ENCODE results near the gene NSMCE4A.
"Not testable (repeated sequence)": the region's sequence is repeated elsewhere in the genome, so short reads cannot be mapped to it uniquely, and the experiment has no call there.

Gene NSMCE4A

GRCh38 chr10:121988361-121989324 lies 13.6 kb upstream of the NSMCE4A start, which contains the start of gene TACC2:
TSS of gene TACC2 (plus strand) at chr10:121989163. CDS start at chr10:122021982, 32,819 bp downstream.
- DNase-seq: no peak

GRCh38 chr10:121984463-121984862 lies 9.4 kb upstream of the NSMCE4A start:
- DNase-seq: no peak

GRCh38 chr10:121983852-121984251 lies 8.8 kb upstream of the NSMCE4A start:
- no peak for DNase-seq

GRCh38 chr10:121981346-121981745 lies 6.3 kb upstream of the NSMCE4A start:
- DNase-seq: no peak

- DNase-seq: no peak
Observed at GRCh38 chr10:121978511-121978910, 3.5 kb upstream of the NSMCE4A start.

GRCh38 chr10:121976607-121977006 lies 1.6 kb upstream of the NSMCE4A start:
- DNase-seq: no peak

GRCh38 chr10:121975295-121976086 lies 474 bp upstream of the NSMCE4A start:
- DNase-seq: peak; percentile 35

GRCh38 chr10:121974019-121974534 lies 940 bp downstream of the NSMCE4A start:
- DNase-seq: no peak

GRCh38 chr10:121969086-121969485 lies 5.9 kb downstream of the NSMCE4A start:
- DNase-seq: not testable (repeated sequence)

- DNase-seq: no peak
Observed at GRCh38 chr10:121965996-121966395, 9.0 kb downstream of the NSMCE4A start.

GRCh38 chr10:121961456-121961855 lies 13.6 kb downstream of the NSMCE4A start:
- DNase-seq: no peak

- DNase-seq: no peak
Observed at GRCh38 chr10:121959671-121960070, 15.3 kb downstream of the NSMCE4A start.

GRCh38 chr10:121956111-121957061 lies 18.6 kb downstream of the NSMCE4A start:
- no peak for DNase-seq

GRCh38 chr10:121952226-121952625 lies 22.8 kb downstream of the NSMCE4A start:
- no peak for DNase-seq

GRCh38 chr10:121949451-121949850 lies 25.6 kb downstream of the NSMCE4A start:
- DNase-seq: no peak

GRCh38 chr10:121949049-121949448 lies 26.0 kb downstream of the NSMCE4A start:
- DNase-seq: no peak

GRCh38 chr10:121947343-121948330 lies 27.4 kb downstream of the NSMCE4A start:
- no peak for DNase-seq

GRCh38 chr10:121942749-121943416 lies 32.1 kb downstream of the NSMCE4A start:
- DNase-seq: no peak

GRCh38 chr10:121941532-121941931 lies 33.5 kb downstream of the NSMCE4A start:
- no peak for DNase-seq

GRCh38 chr10:121936295-121936694 lies 38.7 kb downstream of the NSMCE4A start:
- no peak for DNase-seq
